WTC11 (cell line): ENCODE results near the gene CPVL. TPM values are rescaled to one million over a fixed set of nuclear protein-coding genes. Genes with fewer than 3 reads are reported as not detected.

ENCODE experiments used
- ATAC-seq: fragments of 200-7000 bp; cut with Tn5 transposase; 2 replicates; pipeline ENCODE4 v1.10.0; 2021; ENCODE audit warnings: mild to moderate bottlenecking, moderate library complexity
- CTCF ChIA-PET: fragments of 300-600 bp; sonication (Branson Sonifier 250); formaldehyde crosslinking; loops from one replicate; lab custom pipeline; 2021; ENCODE audit warnings: antibody characterized with exemption; lab: Charles Lee
- POLR2A ChIA-PET: fragments of 350-600 bp; sonication (Branson Sonifier 250); formaldehyde crosslinking; loops from one replicate; lab custom pipeline; 2021; ENCODE audit warnings: antibody characterized with exemption; lab: Charles Lee
- DNase-seq: peaks from one replicate; pipeline ENCODE4 v3.0.0; 2021; ENCODE audit warnings: low spot score
- H3K27ac Mint-ChIP-seq: 2 replicates; pipeline ENCODE4 v1.8.0; 2021; ENCODE audit warnings: mixed read lengths
- H3K27me3 Mint-ChIP-seq: 2 replicates; pipeline ENCODE4 v1.8.0; 2021; ENCODE audit warnings: low read depth, mild to moderate bottlenecking, moderate library complexity, mixed read lengths
- H3K36me3 Mint-ChIP-seq: 2 replicates; pipeline ENCODE4 v1.8.0; 2021; ENCODE audit warnings: mixed read lengths
- H3K4me1 Mint-ChIP-seq: 2 replicates; pipeline ENCODE4 v1.8.0; 2022; ENCODE audit warnings: mixed read lengths
- H3K4me3 Mint-ChIP-seq: 2 replicates; pipeline ENCODE4 v1.8.0; 2021; ENCODE audit warnings: mild to moderate bottlenecking, moderate library complexity, mixed read lengths
- H3K9me3 Mint-ChIP-seq: 2 replicates; pipeline ENCODE4 v1.8.0; 2021; ENCODE audit warnings: mixed read lengths
- ARID4B ChIP-seq: sonication (generic); formaldehyde crosslinking; IDR thresholded peaks from 2 replicates; pipeline ENCODE4 v1.8.0; 2023; ENCODE audit warnings: missing genetic modification reagents, mild to moderate bottlenecking, borderline replicate concordance
- FOXJ3 ChIP-seq: sonication (generic); formaldehyde crosslinking; IDR thresholded peaks from 2 replicates; pipeline ENCODE4 v1.9.0; 2021; ENCODE audit warnings: missing genetic modification reagents, mild to moderate bottlenecking, borderline replicate concordance
- HMGA2 ChIP-seq: fragments of 250-450 bp; sonication (Bioruptor Pico); IDR thresholded peaks from 2 replicates; pipeline ENCODE4 v1.4.0; 2021; ENCODE audit warnings: mild to moderate bottlenecking, moderate library complexity
- NR3C1 ChIP-seq: sonication (generic); formaldehyde crosslinking; conservative IDR thresholded peaks from 2 replicates; pipeline ENCODE4 v1.8.1; 2023; ENCODE audit warnings: low read depth, mild to moderate bottlenecking, missing genetic modification reagents
- RELA ChIP-seq: sonication (generic); formaldehyde crosslinking; IDR thresholded peaks from 2 replicates; pipeline ENCODE4 v1.8.1; 2022; ENCODE audit warnings: missing genetic modification reagents, mild to moderate bottlenecking, borderline replicate concordance
- TCF7 ChIP-seq: sonication (generic); formaldehyde crosslinking; IDR thresholded peaks from 2 replicates; pipeline ENCODE4 v1.8.0; 2022; ENCODE audit warnings: mild to moderate bottlenecking, low read depth, missing genetic modification reagents, moderate library complexity
- ZBTB21 ChIP-seq: sonication (generic); formaldehyde crosslinking; IDR thresholded peaks from 2 replicates; pipeline ENCODE4 v1.8.1; 2023; ENCODE audit warnings: mild to moderate bottlenecking, missing genetic modification reagents, borderline replicate concordance
- ZNF121 ChIP-seq: sonication (generic); formaldehyde crosslinking; IDR thresholded peaks from 2 replicates; pipeline ENCODE4 v1.8.0; 2023; ENCODE audit warnings: missing genetic modification reagents
- ZNF416 ChIP-seq: fragments of 250-450 bp; sonication (Bioruptor Pico); IDR thresholded peaks from 2 replicates; pipeline ENCODE4 v1.9.0; 2021; ENCODE audit warnings: mild to moderate bottlenecking, inconsistent platforms
- ZNF425 ChIP-seq: fragments of 250-450 bp; sonication (Bioruptor Pico); conservative IDR thresholded peaks from 2 replicates; pipeline ENCODE4 v1.9.0; 2021; ENCODE audit warnings: mild to moderate bottlenecking
- ZNF671 ChIP-seq: fragments of 250-450 bp; sonication (Bioruptor Pico); IDR thresholded peaks from 2 replicates; pipeline ENCODE4 v1.8.0; 2021; ENCODE audit warnings: mild to moderate bottlenecking
- total RNA-seq: library from RNA; stranded (reverse); gene quantifications from 3 replicates; pipeline ENCODE4 v1.2.3, GENCODE V29; 2021
- TF ChIP-seq, protein P1 (sequence below): fragments of 200-600 bp; IDR thresholded peaks from 2 replicates; pipeline ENCODE4 v1.8.0; 2022; ENCODE audit warnings: antibody characterized with exemption
- TF ChIP-seq, protein P2 (sequence below): sonication (generic); formaldehyde crosslinking; IDR thresholded peaks from 2 replicates; pipeline ENCODE4 v1.8.1; 2023; ENCODE audit warnings: mild to moderate bottlenecking, missing genetic modification reagents
- TF ChIP-seq, protein P3 (sequence below): fragments of 250-450 bp; sonication (Bioruptor Pico); IDR thresholded peaks from 2 replicates; pipeline ENCODE4 v1.8.0; 2021; ENCODE audit warnings: mild to moderate bottlenecking
- TF ChIP-seq, protein P4 (sequence below): sonication (generic); formaldehyde crosslinking; IDR thresholded peaks from 2 replicates; pipeline ENCODE4 v1.8.0; 2022; ENCODE audit warnings: missing genetic modification reagents
- TF ChIP-seq, protein P5 (sequence below): sonication (generic); formaldehyde crosslinking; IDR thresholded peaks from 2 replicates; pipeline ENCODE4 v1.8.0; 2023; ENCODE audit warnings: mild to moderate bottlenecking, missing genetic modification reagents

CPVL gene
- total RNA-seq, 1 experiment from 2014 or later: 34.2 TPM

GRCh38 chr7:28958235-28958979, 187.9 kb downstream of the CPVL start, which contains the start of gene TRIL (continued):
- TF ChIP-seq, protein P1, sequence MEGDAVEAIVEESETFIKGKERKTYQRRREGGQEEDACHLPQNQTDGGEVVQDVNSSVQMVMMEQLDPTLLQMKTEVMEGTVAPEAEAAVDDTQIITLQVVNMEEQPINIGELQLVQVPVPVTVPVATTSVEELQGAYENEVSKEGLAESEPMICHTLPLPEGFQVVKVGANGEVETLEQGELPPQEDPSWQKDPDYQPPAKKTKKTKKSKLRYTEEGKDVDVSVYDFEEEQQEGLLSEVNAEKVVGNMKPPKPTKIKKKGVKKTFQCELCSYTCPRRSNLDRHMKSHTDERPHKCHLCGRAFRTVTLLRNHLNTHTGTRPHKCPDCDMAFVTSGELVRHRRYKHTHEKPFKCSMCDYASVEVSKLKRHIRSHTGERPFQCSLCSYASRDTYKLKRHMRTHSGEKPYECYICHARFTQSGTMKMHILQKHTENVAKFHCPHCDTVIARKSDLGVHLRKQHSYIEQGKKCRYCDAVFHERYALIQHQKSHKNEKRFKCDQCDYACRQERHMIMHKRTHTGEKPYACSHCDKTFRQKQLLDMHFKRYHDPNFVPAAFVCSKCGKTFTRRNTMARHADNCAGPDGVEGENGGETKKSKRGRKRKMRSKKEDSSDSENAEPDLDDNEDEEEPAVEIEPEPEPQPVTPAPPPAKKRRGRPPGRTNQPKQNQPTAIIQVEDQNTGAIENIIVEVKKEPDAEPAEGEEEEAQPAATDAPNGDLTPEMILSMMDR: no peak
- TF ChIP-seq, all 79 proteins: peak for 10

DNA sequence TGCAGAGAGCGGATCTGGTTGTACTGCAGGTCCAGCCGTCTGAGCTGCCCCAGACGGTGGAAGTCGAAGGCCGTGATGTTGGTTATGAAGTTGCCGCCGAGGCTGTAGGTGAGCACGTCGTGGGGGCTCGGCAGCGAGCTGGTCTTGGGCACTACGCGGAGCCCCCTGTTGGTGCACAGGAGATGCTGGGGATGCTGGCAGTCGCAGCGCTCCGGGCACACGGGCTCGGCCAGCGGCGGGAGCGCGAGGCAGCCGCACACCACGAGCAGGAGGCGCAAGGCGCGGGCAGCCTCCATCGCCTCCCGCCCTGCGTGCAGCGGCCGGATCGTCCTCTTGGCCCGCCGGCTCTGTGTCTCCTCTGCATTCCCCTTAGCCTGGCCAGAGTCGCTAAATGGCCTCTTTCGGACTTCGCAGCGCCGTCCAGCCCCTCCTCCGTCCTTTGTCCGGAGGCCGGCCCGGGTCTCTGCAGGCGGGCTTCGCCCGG, 188.5 kb downstream of the CPVL start:
- no peaks in the 10 kb centered on the region for H3K9me3 Mint-ChIP-seq
- no peak overlapping the region for H3K27ac Mint-ChIP-seq
- peaks cover 52% of the 10 kb centered on the region for H3K4me1 Mint-ChIP-seq
- H3K36me3 Mint-ChIP-seq: no peaks in the 10 kb centered on the region
- peaks cover 61% of the 10 kb centered on the region for H3K27me3 Mint-ChIP-seq
- ATAC-seq (peak; percentile 1), DNase-seq (peak; percentile 54)
- ChIA-PET POLR2A (no interaction called here), CTCF (interaction anchor here (0.7 to 8.8 kb wide), 36 partner anchors 8 to 652 kb away, joined by 3 to 407 read pairs (median 14); no protein-coding TSS in a partner anchor)
- peak overlapping the region; percentile 78 for H3K4me3 Mint-ChIP-seq
- TF ChIP-seq ZBTB21 (CRISPR knock-in tag) (no peak), ARID4B (CRISPR knock-in tag) (peak; percentile 61; the same call in 1 of the 2 replicates), ZNF425 (CRISPR knock-in tag) (no peak), ZNF416 (no peak), NR3C1 (CRISPR knock-in tag) (no peak), RELA (CRISPR knock-in tag) (0 out of 2 replicates have a peak, but pooled peaks have one; percentile 57), ZNF121 (CRISPR knock-in tag) (peak; percentile 19; the same call in 1 of the 2 replicates), FOXJ3 (CRISPR knock-in tag) (no peak), TCF7 (CRISPR knock-in tag) (0 out of 2 replicates have a peak, but pooled peaks have one; percentile 20), ZNF671 (CRISPR knock-in tag) (no peak), HMGA2 (no peak)
- TF ChIP-seq, protein P2, sequence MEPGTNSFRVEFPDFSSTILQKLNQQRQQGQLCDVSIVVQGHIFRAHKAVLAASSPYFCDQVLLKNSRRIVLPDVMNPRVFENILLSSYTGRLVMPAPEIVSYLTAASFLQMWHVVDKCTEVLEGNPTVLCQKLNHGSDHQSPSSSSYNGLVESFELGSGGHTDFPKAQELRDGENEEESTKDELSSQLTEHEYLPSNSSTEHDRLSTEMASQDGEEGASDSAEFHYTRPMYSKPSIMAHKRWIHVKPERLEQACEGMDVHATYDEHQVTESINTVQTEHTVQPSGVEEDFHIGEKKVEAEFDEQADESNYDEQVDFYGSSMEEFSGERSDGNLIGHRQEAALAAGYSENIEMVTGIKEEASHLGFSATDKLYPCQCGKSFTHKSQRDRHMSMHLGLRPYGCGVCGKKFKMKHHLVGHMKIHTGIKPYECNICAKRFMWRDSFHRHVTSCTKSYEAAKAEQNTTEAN (CRISPR knock-in tag): no peak; the same call in 1 of the 2 replicates
- TF ChIP-seq, protein P3, sequence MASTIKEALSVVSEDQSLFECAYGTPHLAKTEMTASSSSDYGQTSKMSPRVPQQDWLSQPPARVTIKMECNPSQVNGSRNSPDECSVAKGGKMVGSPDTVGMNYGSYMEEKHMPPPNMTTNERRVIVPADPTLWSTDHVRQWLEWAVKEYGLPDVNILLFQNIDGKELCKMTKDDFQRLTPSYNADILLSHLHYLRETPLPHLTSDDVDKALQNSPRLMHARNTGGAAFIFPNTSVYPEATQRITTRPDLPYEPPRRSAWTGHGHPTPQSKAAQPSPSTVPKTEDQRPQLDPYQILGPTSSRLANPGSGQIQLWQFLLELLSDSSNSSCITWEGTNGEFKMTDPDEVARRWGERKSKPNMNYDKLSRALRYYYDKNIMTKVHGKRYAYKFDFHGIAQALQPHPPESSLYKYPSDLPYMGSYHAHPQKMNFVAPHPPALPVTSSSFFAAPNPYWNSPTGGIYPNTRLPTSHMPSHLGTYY (CRISPR knock-in tag): no peak
- TF ChIP-seq, protein P4, sequence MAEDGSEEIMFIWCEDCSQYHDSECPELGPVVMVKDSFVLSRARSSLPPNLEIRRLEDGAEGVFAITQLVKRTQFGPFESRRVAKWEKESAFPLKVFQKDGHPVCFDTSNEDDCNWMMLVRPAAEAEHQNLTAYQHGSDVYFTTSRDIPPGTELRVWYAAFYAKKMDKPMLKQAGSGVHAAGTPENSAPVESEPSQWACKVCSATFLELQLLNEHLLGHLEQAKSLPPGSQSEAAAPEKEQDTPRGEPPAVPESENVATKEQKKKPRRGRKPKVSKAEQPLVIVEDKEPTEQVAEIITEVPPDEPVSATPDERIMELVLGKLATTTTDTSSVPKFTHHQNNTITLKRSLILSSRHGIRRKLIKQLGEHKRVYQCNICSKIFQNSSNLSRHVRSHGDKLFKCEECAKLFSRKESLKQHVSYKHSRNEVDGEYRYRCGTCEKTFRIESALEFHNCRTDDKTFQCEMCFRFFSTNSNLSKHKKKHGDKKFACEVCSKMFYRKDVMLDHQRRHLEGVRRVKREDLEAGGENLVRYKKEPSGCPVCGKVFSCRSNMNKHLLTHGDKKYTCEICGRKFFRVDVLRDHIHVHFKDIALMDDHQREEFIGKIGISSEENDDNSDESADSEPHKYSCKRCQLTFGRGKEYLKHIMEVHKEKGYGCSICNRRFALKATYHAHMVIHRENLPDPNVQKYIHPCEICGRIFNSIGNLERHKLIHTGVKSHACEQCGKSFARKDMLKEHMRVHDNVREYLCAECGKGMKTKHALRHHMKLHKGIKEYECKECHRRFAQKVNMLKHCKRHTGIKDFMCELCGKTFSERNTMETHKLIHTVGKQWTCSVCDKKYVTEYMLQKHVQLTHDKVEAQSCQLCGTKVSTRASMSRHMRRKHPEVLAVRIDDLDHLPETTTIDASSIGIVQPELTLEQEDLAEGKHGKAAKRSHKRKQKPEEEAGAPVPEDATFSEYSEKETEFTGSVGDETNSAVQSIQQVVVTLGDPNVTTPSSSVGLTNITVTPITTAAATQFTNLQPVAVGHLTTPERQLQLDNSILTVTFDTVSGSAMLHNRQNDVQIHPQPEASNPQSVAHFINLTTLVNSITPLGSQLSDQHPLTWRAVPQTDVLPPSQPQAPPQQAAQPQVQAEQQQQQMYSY (CRISPR knock-in tag): no peak
- TF ChIP-seq, protein P5, sequence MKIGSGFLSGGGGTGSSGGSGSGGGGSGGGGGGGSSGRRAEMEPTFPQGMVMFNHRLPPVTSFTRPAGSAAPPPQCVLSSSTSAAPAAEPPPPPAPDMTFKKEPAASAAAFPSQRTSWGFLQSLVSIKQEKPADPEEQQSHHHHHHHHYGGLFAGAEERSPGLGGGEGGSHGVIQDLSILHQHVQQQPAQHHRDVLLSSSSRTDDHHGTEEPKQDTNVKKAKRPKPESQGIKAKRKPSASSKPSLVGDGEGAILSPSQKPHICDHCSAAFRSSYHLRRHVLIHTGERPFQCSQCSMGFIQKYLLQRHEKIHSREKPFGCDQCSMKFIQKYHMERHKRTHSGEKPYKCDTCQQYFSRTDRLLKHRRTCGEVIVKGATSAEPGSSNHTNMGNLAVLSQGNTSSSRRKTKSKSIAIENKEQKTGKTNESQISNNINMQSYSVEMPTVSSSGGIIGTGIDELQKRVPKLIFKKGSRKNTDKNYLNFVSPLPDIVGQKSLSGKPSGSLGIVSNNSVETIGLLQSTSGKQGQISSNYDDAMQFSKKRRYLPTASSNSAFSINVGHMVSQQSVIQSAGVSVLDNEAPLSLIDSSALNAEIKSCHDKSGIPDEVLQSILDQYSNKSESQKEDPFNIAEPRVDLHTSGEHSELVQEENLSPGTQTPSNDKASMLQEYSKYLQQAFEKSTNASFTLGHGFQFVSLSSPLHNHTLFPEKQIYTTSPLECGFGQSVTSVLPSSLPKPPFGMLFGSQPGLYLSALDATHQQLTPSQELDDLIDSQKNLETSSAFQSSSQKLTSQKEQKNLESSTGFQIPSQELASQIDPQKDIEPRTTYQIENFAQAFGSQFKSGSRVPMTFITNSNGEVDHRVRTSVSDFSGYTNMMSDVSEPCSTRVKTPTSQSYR (CRISPR knock-in tag): no peak
